Tibial artery (tissue), 4 donors: Measurements from ENCODE around the gene UPK3A.

ENCODE experiments used
- DNase-seq, 2 donors: peaks; one replicate each; pipeline ENCODE4 v3.0.0-alpha.2; 2019
- H3K27ac ChIP-seq, 2 donors: fragments of 200-600 bp; sonication (generic) in 1 of 2; 1 replicate in 1 of 2; 2 replicates in 1 of 2; pipeline ENCODE4 v1.5.1; 2018 to 2019; ENCODE audit warnings: mild to moderate bottlenecking in 1 of 2
- H3K27me3 ChIP-seq, 2 donors: fragments of 200-600 bp; sonication (generic) in 1 of 2; one replicate each; pipeline versions ENCODE4 v1.5.1 to v1.6.0; 2016 to 2019
- H3K36me3 ChIP-seq, 3 donors: fragments of 200-600 bp; sonication (generic) in 2 of 3; one replicate each; pipeline ENCODE4 v1.5.1; 2016 to 2019; ENCODE audit warnings: mild to moderate bottlenecking in 2 of 3
- H3K4me1 ChIP-seq, 4 donors: fragments of 200-600 bp; sonication (generic) in 2 of 4; 1 replicate in 3 of 4; 2 replicates in 1 of 4; pipeline ENCODE4 v1.5.1; 2016 to 2019
- H3K4me3 ChIP-seq, 2 donors: fragments of 200-600 bp; sonication (generic) in 1 of 2; 1 replicate in 1 of 2; 2 replicates in 1 of 2; pipeline ENCODE4 v1.5.1; 2018 to 2019; ENCODE audit warnings: mild to moderate bottlenecking in 2 of 2
- H3K9me3 ChIP-seq, 3 donors: fragments of 200-600 bp; sonication (generic) in 1 of 3; one replicate each; pipeline ENCODE4 v1.5.1; 2016 to 2019
- CTCF ChIP-seq, 2 experiments: fragments of 200-600 bp in 1 of 2; fragments of 450-650 bp in 1 of 2; IDR thresholded peaks; one replicate each; pipeline ENCODE4 v1.5.1; 2017 to 2019; ENCODE audit warnings: antibody characterized with exemption in 2 of 2, mild to moderate bottlenecking in 1 of 2, moderate library complexity in 1 of 2
- intact Hi-C: fragments of 100-400 bp; cut with DNase I; formaldehyde crosslinking; loops from one replicate; pipeline ENCODE4 v1.15.0; 2023; ENCODE audit warnings: low total_unique reads

The UPK3A gene

DNA sequence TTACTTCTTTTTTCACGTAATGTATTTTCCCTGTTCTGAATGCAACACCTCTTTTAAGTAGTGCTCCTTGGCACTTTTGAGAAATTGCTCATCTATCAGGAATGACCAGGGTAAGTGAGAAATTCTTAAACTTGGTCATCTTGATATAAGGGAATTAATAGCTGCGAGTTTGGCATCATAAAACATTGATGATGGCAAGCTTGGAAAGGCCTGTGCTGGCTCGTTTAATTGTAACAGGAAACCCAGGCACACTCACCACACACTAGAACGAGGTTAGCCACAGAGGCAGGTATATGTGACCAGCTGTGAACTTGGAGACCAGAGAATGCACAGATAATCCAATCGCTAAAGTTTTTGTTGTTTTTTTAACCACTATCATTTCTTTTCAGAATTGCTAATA lies 49.3 kb downstream of the UPK3A start:
- no peak overlapping the region for H3K4me3 ChIP-seq
- H3K9me3 ChIP-seq: no peaks in the 10 kb centered on the region
- peaks cover 0 to 31% (median 12%) of the 10 kb centered on the region in 4 donors for H3K4me1 ChIP-seq
- DNase-seq: no peak
- no peaks in the 10 kb centered on the region for H3K27me3 ChIP-seq
- no peak for TF ChIP-seq CTCF (IDR thresholded peaks at IDR 0.05)
- peaks cover 24 to 78% (median 58%) of the 10 kb centered on the region in 3 donors for H3K36me3 ChIP-seq
- no peak overlapping the region for H3K27ac ChIP-seq
- intact Hi-C loops: no loop called here

GRCh38 chr22:45334528-45334927 lies 49.8 kb downstream of the UPK3A start:
- DNase-seq: no peak
- no peaks in the 10 kb centered on the region for H3K9me3 ChIP-seq
- H3K36me3 ChIP-seq: peaks cover 23 to 77% (median 59%) of the 10 kb centered on the region in 3 donors
- TF ChIP-seq CTCF (IDR thresholded peaks at IDR 0.05): no peak
- peak overlapping the region in 1 of 2 donors; percentile 16 for H3K27ac ChIP-seq
- intact Hi-C loops: no loop called here
- peaks cover 0 to 31% (median 12%) of the 10 kb centered on the region in 4 donors for H3K4me1 ChIP-seq
- H3K4me3 ChIP-seq: no peak overlapping the region
- no peaks in the 10 kb centered on the region for H3K27me3 ChIP-seq

DNA sequence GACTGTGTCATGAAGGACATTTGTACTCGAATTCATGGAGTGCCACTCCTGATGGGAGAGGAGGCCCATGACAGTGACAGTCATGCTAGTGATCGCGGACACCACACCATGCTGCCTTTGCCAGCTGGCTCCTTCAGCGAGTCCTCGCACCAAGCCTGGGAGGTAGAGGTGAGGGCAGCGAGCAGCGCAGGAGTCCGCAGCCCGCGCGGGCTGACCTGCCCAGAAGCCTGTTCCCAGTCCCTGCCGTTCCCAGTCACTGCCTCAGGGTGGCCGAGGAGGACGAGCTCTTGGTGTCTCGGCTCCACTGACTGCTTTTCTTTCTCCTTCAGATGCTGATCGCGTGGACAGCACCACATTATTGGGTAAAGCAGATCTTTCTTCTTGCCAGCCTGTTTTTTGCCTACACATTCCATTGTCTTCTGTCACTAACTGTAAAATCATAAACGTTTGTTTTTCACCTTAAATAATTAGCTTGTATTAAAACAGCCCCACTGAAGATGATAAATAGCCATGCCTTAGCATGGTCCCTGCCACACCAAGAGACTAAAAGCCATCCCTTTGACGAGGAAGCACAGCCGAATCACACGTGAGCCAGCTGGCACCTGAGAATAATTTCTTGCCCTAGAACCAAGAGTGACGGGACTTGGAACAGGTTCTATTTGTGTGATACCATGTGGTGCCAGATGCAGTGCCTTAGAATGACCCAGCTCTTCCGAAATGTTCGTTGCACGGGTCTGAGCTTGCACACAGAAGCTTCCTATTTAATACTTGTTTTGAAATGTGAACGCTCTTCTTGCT lies 50.5 kb downstream of the UPK3A start:
- Histone ChIP-seq H3K27me3 (no peaks in the 10 kb centered on the region), H3K36me3 (peaks cover 28 to 78% (median 62%) of the 10 kb centered on the region in 3 donors), H3K9me3 (no peaks in the 10 kb centered on the region), H3K4me1 (peaks cover 0 to 31% (median 12%) of the 10 kb centered on the region in 4 donors), H3K4me3 (no peak overlapping the region), H3K27ac (peak overlapping the region in 1 of 2 donors; percentile 16)
- DNase-seq: no peak
- intact Hi-C loops: no loop called here
- TF ChIP-seq CTCF (IDR thresholded peaks at IDR 0.05): no peak

- Histone ChIP-seq H3K27ac (no peak overlapping the region), H3K4me3 (no peak overlapping the region), H3K4me1 (peaks cover 0 to 31% (median 12%) of the 10 kb centered on the region in 4 donors), H3K36me3 (peaks cover 29 to 78% (median 62%) of the 10 kb centered on the region in 3 donors), H3K27me3 (no peaks in the 10 kb centered on the region), H3K9me3 (no peaks in the 10 kb centered on the region)
- intact Hi-C loops: no loop called here
- TF ChIP-seq CTCF (IDR thresholded peaks at IDR 0.05): no peak
- no peak for DNase-seq
Measured at GRCh38 chr22:45335854-45336522, 51.2 kb downstream of the UPK3A start.

DNA sequence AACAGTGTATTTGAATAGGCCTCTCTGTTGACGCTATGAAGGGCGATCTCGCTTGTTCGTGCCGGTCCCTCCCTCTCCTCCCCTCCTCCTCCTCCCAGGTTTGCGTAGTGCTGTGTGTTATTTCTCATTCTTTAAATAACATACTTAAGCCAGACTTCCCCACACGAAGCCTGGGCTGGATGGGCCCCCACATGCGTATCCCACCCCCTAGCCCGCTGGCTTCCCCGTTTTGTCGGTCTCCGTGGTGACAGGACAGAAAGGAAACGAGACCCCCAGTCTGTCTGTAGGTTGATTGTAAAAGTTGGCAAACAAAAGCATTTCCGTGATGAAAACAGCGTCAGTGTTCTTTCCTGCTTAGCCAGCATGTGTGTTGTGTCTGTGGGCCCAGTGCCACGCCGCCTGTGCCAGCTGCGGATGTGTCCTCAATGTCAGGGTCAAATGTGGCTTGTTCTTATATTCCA lies 52.3 kb downstream of the UPK3A start:
- Histone ChIP-seq H3K9me3 (no peaks in the 10 kb centered on the region), H3K4me1 (peaks cover 0 to 31% (median 12%) of the 10 kb centered on the region in 4 donors), H3K36me3 (peaks cover 34 to 78% (median 62%) of the 10 kb centered on the region in 3 donors), H3K27ac (peak overlapping the region; percentile 27 to 66), H3K4me3 (peak overlapping the region; percentile 13 to 23), H3K27me3 (no peaks in the 10 kb centered on the region)
- intact Hi-C loops: no loop called here
- TF ChIP-seq CTCF (IDR thresholded peaks at IDR 0.05): no peak
- DNase-seq: peak; percentile 83
